AML-193 (cell line): ENCODE data around the gene KCNAB3.

ENCODE experiments used
- DNase-seq, 2 experiments: peaks; one replicate each; lab custom pipeline; 2025; lab: John Stamatoyannopoulos, UW

The KCNAB3 gene

DNA sequence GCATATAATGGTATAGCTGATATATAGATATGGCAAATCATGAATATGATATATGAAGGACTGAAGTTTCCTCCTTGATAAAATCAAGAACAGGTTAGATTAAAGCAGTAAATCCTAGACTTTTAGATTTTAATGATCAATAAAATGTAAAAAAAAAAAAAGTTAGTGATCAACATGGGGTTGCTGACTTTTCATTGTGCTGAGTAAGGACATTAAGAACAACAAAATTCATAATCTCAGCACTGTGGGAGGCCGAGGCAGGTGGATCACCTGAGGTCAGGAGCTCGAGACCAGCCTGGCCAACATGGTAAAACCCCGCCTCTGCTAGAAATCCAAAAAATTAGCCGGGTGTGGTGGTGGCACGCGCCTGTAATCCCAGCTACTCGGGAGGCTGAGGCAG lies 51.4 kb downstream of the KCNAB3 start:
- DNase-seq, result no peak

DNA sequence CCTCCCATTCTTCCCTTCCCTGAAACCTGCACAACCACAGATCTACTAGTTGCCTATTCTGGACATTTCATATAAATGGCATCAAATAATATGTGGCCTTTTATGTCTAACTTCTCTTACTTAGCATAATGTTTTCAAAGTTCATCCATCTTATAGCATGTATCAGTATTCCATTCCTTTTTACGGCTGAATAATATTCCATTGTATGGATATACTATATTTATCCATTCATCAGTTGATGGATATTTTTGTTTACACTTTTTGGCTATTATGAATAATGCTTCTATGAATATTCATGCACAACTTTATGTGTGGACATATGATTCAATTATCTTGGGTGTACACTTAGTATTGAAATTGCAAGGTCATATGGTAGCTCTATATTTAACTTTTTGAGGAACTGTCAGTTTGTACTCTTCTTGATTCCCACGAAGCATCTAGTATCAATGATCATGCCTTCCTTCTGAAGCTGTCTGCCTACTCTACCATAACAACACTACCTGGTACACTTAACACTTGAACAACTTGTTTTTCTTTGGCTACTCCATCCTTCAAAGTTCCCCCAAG lies 53.8 kb downstream of the KCNAB3 start:
- DNase-seq, result no peak

DNA sequence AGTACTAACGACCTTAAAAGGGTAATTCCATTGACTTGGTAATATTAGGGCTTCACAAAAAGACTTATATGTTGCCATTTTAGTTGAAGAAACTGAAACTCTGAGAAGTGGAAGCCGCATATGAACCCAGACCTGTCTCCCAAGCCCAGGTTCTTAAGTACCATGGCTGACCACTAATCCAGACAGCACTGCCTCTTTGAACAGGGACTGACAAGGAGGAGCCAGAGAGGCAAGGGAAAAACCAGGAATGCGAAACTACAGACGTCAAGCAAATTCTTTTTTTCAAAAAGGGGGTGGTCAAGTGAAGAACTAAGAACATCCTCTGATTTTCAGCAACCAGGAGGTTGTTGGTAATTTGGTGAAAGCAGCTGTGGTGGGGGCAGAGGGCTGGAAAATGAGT lies 56.6 kb downstream of the KCNAB3 start:
- no peak for DNase-seq
